ENCODE measurements around the gene DNMBP.

DNA sequence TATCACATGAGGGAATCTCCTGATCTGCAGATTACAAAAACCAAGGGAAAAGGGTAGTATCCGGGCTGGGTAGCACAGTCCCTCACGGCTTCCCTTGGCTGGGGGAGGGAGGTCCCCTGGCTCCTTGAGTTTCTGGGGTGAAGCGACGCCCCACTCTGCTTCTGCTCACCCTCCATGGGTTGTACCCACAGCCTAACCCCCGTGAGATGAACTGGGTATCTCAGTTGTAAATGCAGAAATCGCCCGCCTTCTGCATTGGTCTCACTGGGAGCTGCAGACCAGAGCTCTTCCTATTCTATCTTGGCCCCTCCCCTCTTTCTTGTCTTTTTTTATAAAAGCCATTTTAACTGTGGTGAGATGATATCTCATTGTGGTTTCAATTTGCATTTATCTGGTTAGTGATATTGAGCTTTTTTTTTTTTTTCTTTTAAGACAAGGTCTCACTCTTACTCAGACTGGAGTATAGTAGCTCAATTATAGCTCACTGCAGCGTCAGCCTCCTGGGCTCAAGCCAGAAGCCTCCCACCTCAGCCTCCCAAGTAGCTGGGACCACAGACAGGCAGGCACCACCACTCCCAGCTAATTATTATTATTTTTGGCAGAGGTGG lies 139.5 kb downstream of the DNMBP start:
- TF ChIP-seq, protein P1, sequence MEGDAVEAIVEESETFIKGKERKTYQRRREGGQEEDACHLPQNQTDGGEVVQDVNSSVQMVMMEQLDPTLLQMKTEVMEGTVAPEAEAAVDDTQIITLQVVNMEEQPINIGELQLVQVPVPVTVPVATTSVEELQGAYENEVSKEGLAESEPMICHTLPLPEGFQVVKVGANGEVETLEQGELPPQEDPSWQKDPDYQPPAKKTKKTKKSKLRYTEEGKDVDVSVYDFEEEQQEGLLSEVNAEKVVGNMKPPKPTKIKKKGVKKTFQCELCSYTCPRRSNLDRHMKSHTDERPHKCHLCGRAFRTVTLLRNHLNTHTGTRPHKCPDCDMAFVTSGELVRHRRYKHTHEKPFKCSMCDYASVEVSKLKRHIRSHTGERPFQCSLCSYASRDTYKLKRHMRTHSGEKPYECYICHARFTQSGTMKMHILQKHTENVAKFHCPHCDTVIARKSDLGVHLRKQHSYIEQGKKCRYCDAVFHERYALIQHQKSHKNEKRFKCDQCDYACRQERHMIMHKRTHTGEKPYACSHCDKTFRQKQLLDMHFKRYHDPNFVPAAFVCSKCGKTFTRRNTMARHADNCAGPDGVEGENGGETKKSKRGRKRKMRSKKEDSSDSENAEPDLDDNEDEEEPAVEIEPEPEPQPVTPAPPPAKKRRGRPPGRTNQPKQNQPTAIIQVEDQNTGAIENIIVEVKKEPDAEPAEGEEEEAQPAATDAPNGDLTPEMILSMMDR (IDR thresholded peaks at IDR 0.05), result no peak
- no peak for TF ChIP-seq EP300 (IDR thresholded peaks at IDR 0.05)

All from stomach (tissue), 4 donors.